ENCODE results near the gene IFNLR1.

Gene IFNLR1

DNA sequence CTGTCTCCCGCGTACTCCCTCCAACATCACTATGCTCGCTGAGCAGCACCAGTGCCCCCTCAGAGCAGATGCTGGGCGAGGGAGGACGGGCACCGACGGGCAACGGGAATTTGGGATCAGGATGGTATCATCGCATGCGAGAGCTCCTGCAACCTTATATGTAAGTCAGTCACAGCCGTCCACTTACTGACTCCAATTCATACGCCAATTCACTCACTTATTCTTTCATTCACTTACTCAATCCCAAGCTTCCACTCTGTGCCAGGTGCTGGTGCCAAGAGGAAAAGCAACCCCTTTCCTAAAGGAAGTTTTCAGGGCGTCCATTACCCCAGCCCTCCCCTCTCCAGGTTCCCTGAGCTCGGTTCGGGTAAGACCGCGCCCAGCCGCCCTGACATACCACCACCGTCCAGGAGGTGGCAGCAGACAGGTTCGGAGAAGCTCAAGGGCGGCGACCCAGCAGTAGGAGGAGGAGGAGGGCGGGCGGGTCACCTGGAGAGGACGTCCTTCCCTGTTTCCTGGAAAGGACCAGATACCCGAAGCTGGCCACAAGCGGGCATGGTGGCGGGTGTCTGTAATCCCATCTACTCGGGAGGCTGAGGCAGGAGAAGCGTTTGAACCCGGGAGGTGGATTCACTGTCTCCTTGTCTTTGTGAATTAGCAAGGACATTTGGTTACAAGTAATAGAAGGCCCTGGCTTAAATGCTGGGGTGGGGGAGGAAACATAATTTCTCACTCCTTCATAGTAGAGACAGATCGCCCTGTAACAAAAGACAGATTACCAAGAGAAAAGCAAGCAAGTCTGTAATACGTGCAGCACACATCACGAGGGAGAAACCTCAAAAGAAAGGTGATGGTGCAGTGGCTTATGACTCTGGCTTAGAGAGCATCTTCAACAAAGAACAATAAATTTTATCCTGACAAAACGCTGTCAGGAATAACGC is 36.6 kb downstream of the IFNLR1 start:
- peak; percentile 98 for ATAC-seq
- TF ChIP-seq ISL1 (CRISPR knock-in tag; IDR thresholded peaks at IDR 0.05) = no peak
- TF ChIP-seq CSDC2 (CRISPR knock-in tag; IDR thresholded peaks at IDR 0.05) = no peak
- no peak for TF ChIP-seq ARNTL (CRISPR knock-in tag; IDR thresholded peaks at IDR 0.05; ENCODE audit: borderline replicate concordance, low read depth)
- no peak for TF ChIP-seq BACH2 (CRISPR knock-in tag; IDR thresholded peaks at IDR 0.05; ENCODE audit: borderline replicate concordance)
- TF ChIP-seq ZNF70 (CRISPR knock-in tag; IDR thresholded peaks at IDR 0.05) = no peak
- TF ChIP-seq ZNF565 (CRISPR knock-in tag; conservative IDR thresholded peaks at IDR 0.05; ENCODE audit: low read depth) = no peak
- no peak for TF ChIP-seq CREB5 (CRISPR knock-in tag; IDR thresholded peaks at IDR 0.05; ENCODE audit: low read depth)
- no peak for TF ChIP-seq OSR1 (CRISPR knock-in tag; IDR thresholded peaks at IDR 0.05)

GRCh38 chr1:24149866-24150233 is 37.2 kb downstream of the IFNLR1 start:
- peak; percentile 62 for ATAC-seq
- TF ChIP-seq ZNF8 (CRISPR knock-in tag; IDR thresholded peaks at IDR 0.05) (no peak), CREB5 (CRISPR knock-in tag; IDR thresholded peaks at IDR 0.05; ENCODE audit: low read depth) (no peak), ZFP3 (CRISPR knock-in tag; IDR thresholded peaks at IDR 0.05) (no peak)

DNA sequence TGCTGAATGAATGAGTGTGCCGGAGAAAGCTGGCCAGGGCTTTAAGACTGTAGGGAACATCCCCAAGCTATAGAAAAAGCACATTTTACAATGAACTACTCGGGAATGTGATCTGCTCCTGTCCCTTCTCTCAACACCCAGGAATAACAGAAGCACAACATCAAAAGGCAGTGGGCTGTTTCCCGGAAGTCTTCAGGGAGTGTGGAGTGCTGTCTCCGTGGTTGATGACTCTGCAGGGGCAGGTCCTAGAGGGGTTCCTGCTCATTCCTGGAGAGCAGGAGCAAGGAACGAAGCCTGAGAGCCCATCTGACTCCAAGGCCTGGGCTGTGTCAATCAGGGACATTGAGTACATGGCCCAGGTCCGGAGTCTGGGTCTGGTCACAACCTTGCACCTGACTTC is 39.3 kb downstream of the IFNLR1 start:
- no peak for TF ChIP-seq CSRNP3 (CRISPR knock-in tag; IDR thresholded peaks at IDR 0.05)
- no peak for ATAC-seq

- TF ChIP-seq CSRNP3 (CRISPR knock-in tag; IDR thresholded peaks at IDR 0.05) (no peak), BACH2 (CRISPR knock-in tag; IDR thresholded peaks at IDR 0.05; ENCODE audit: borderline replicate concordance) (no peak), CREB5 (CRISPR knock-in tag; IDR thresholded peaks at IDR 0.05; ENCODE audit: low read depth) (no peak), GLIS3 (CRISPR knock-in tag; IDR thresholded peaks at IDR 0.05) (no peak), TCF4 (CRISPR knock-in tag; IDR thresholded peaks at IDR 0.05; ENCODE audit: borderline replicate concordance) (no peak), ESRRG (CRISPR knock-in tag; IDR thresholded peaks at IDR 0.05) (no peak), CSDC2 (CRISPR knock-in tag; IDR thresholded peaks at IDR 0.05) (no peak), RARB (CRISPR knock-in tag; IDR thresholded peaks at IDR 0.05) (no peak), ZNF565 (CRISPR knock-in tag; conservative IDR thresholded peaks at IDR 0.05; ENCODE audit: low read depth) (no peak), OSR1 (CRISPR knock-in tag; IDR thresholded peaks at IDR 0.05) (no peak), SNAI2 (CRISPR knock-in tag; IDR thresholded peaks at IDR 0.05) (no peak)
- no peak for ATAC-seq
Measured at GRCh38 chr1:24147194-24147593, 39.9 kb downstream of the IFNLR1 start.

All from SK-N-SH treated with all-trans-retinoic acid at 6 μM for 48 hours (cell line).